Activated CD4-positive, alpha-beta T cell treated with anti-CD3 and anti-CD28 coated beads, Interleukin-2, amount 50 U/mL, for 4 hours (primary cell): ENCODE data around the gene DAO.

Experiments used
- DNase-seq, 2 experiments: peaks; one replicate each; pipeline ENCODE4 v3.0.0-alpha.2; 2020

DAO gene

GRCh38 chr12:108928695-108929094 is 48.8 kb downstream of the DAO start:
- no peak for DNase-seq

- no peak for DNase-seq
Observed at GRCh38 chr12:108930155-108930554, 50.3 kb downstream of the DAO start.

- no peak for DNase-seq
Observed at GRCh38 chr12:108930756-108931155, 50.9 kb downstream of the DAO start.

GRCh38 chr12:108933949-108934348 is 54.1 kb downstream of the DAO start:
- DNase-seq = no peak

- no peak for DNase-seq
Observed at GRCh38 chr12:108935159-108935763, 55.4 kb downstream of the DAO start.

GRCh38 chr12:108938247-108938924 is 58.5 kb downstream of the DAO start:
- DNase-seq = no peak

- DNase-seq = no peak
Observed at GRCh38 chr12:108939594-108939993, 59.7 kb downstream of the DAO start.

GRCh38 chr12:108940138-108940537 is 60.2 kb downstream of the DAO start:
- no peak for DNase-seq

- DNase-seq = no peak
Observed at GRCh38 chr12:108947097-108947496, 67.2 kb downstream of the DAO start.

- no peak for DNase-seq
Observed at GRCh38 chr12:108948367-108948766, 68.5 kb downstream of the DAO start.

GRCh38 chr12:108949976-108950375 is 70.1 kb downstream of the DAO start:
- DNase-seq = no peak
